ENCODE data around the gene C2orf76.
"Not testable (repeated sequence)": the region's sequence is repeated elsewhere in the genome, so short reads cannot be mapped to it uniquely, and the experiment has no call there.

C2orf76 gene

DNA sequence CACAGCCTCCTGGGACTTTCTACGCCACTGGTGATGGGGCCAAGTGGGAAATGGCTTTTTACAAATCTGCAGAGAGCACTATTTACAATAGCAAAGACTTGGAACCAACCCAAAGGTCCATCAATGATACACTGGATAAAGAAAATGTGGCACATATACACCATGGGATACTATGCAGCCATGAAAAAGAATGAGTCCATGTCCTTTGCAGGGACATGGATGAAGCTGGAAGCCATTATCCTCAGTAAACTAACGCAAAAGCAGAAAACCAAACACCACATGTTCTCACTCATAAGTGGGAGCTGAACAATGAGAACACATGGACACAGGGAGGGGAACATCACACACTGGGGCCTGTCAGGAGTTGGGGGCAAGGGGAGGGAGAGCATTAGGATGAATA is 88.2 kb downstream of the C2orf76 start:
- intact Hi-C loops (cut with DNase I); DNase-seq: not testable (repeated sequence)

- DNase-seq = no peak
- intact Hi-C loops (cut with DNase I) = no loop called here
Observed at GRCh38 chr2:119276864-119277263, 89.8 kb downstream of the C2orf76 start.

- DNase-seq = no peak
- intact Hi-C loops (cut with DNase I) = no loop called here
Observed at GRCh38 chr2:119267604-119268003, 99.0 kb downstream of the C2orf76 start.

- intact Hi-C loops (cut with DNase I) = no loop called here
- DNase-seq = peak in 1 of 10 donors; percentile 59
Observed at GRCh38 chr2:119266091-119266589, 100.5 kb downstream of the C2orf76 start.

DNA sequence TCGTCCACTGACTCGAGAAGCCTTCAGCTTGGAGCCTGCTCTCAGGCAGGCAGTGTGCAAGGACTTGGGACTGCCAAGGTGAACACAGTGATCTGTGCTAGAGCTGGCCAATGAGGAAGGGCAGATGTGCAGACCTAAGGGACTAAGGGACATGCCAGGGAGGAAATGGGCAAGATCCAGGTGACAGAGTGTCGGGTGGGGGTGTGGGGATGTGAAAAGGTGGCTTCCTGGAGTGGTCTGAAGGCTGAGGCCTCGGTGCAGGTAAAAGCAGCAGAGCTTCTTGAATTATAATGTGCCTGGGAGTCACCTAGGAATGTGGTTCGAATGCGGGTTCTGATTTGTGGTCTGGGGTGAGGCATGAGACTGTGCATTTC is 101.0 kb downstream of the C2orf76 start:
- intact Hi-C loops (cut with DNase I) = no loop called here

GRCh38 chr2:119264781-119265692 is 101.6 kb downstream of the C2orf76 start:
- DNase-seq = peak in 3 of 10 donors; percentile 39 to 90 (median 83)
- intact Hi-C loops (cut with DNase I) = no loop called here

More for the DNA sequence above, 101.0 kb downstream of the C2orf76 start:
- peak in 1 of 10 donors; percentile 39 for DNase-seq

DNA sequence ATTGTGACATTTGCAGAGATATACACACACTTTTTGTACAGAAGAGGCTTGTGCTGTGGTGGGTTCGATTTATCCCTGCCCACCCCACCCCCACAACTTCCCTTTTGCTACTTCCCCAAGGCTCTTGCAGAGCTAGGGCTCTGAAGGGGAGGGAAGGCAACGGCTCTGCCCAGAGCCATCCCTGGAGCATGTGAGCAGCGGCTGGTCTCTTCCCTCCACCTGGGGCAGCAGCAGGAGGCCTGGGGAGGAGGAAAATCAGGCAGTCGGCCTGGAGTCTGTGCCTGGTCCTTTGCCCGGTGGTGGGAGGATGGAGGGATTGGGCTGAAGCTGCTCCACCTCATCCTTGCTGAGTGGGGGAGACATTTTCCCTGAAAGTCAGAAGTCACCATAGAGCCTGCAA is 103.0 kb downstream of the C2orf76 start:
- intact Hi-C loops (cut with DNase I) = no loop called here
- DNase-seq = peak in 2 of 10 donors; percentile 64 to 87

DNA sequence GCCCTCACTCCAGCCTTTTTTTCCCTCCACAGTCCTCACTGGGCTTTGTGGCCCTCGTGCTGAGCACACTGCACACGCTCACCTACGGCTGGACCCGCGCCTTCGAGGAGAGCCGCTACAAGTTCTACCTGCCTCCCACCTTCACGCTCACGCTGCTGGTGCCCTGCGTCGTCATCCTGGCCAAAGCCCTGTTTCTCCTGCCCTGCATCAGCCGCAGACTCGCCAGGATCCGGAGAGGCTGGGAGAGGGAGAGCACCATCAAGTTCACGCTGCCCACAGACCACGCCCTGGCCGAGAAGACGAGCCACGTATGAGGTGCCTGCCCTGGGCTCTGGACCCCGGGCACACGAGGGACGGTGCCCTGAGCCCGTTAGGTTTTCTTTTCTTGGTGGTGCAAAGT is 103.6 kb downstream of the C2orf76 start:
- peak in 1 of 10 donors; percentile 73 for DNase-seq
- intact Hi-C loops (cut with DNase I) = no loop called here

DNA sequence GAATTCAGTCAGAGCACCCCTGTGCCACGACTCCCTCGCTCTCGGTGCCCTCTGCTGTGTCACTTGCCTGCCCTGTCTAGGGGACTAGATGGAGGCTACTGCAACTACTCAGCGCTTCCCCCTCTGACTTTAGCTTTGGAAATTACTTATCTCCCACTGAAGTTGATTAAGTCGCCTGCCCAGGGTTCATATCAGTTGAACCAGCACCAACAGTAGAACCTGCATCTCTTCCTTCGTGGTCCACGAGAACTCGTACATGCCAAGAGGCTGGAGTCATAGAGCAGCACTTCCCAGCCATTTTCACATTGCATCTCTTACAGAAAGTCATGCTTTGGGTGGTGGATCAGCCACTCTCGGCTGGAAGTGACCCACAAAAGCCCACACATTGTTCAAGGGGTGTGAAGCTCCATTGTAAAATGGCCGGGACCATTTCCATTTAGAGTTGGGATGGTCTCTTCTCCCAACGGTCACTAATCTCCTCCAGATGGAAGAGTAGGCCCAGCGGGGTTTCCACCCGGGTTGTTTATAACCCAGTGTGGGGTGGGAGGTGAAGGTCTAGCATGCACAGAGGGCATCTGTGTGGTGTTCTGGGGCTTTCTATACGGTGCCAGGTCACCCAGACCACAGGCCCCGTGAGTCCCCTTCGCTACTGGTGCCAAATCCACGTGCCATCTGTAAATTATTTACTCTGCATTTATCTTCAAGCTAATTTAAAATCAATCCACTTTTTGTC is 105.0 kb downstream of the C2orf76 start:
- DNase-seq = no peak
- intact Hi-C loops (cut with DNase I) = no loop called here

DNA sequence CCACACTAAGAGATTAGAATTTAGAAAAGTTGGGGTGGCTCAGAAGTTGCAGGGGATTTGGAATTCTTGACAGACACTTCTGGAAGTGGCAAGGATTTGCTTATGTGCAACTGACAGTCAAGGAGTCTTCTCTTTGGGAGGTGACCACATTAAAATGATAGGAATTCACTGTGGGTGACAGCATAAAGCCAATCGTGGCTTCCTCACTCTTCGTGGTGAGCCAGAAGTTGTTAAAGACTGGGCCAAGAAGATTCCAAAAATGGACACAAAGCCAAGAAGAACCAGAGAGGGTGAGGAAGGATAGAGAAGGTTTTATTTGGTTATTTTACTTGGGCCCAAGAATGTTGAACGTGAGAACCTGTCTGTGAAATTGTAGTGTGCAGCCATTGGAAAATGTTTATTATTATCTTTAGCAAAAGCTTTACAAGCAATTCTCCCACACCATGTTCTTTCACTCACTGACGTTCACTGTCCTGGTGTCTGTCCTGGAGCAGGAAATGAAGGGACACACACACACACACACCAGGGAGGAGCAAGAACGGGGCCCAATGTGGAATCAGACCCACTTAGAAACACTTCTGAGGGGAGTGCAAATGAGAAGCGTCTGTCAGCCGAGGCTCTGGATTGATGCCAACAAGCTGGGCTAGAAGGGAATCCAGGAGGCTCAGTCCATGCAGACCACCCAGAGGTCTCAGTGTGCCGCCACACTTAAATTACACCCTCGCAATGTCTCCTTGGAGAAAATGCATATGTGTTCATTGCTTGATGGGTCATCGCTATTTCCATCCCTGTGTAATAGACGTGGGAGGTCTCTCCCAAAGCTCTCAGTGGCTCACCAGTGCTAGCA is 105.8 kb downstream of the C2orf76 start:
- DNase-seq = no peak
- intact Hi-C loops (cut with DNase I) = no loop called here

GRCh38 chr2:119259296-119259860 is 107.3 kb downstream of the C2orf76 start:
- peak in 2 of 10 donors; percentile 48 to 91 for DNase-seq
- intact Hi-C loops (cut with DNase I) = no loop called here

DNA sequence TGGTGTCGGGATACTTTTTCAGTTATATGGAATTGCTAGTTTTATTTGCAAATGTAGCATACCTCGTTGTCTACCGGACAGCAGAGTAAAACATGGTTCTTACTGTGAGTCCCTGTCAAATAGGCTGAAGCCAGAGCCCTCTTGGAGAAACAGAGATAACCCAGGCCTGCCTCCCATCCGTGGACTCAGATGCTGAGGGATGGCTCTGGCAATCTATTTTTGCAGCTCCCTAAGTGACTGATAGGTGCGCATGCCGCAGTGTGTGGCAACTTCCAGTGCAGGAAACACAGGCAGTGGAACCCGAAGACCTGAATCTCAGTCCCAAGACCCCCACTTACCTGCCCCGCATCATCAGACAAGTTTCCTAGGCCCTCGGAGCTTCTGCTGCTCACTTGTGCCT is 109.4 kb downstream of the C2orf76 start:
- no peak for DNase-seq
- intact Hi-C loops (cut with DNase I) = no loop called here

DNA sequence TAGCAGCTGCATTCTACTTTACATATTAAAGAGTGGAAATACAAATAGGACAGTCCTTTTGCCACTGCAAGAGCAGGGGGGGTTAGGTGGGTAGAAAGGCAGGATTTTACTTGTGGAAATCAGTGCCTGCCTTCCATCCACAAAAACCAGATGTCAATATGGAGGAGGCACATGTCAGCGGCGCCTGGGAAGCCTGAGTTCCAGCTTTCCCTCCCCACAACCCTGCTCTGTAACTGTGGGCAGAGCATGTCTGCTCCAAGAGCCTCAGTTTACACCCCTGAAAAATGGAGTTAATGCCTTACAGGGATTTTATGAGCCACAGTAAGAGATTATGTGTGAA is 110.1 kb downstream of the C2orf76 start:
- intact Hi-C loops (cut with DNase I) = no loop called here
- DNase-seq = no peak

DNA sequence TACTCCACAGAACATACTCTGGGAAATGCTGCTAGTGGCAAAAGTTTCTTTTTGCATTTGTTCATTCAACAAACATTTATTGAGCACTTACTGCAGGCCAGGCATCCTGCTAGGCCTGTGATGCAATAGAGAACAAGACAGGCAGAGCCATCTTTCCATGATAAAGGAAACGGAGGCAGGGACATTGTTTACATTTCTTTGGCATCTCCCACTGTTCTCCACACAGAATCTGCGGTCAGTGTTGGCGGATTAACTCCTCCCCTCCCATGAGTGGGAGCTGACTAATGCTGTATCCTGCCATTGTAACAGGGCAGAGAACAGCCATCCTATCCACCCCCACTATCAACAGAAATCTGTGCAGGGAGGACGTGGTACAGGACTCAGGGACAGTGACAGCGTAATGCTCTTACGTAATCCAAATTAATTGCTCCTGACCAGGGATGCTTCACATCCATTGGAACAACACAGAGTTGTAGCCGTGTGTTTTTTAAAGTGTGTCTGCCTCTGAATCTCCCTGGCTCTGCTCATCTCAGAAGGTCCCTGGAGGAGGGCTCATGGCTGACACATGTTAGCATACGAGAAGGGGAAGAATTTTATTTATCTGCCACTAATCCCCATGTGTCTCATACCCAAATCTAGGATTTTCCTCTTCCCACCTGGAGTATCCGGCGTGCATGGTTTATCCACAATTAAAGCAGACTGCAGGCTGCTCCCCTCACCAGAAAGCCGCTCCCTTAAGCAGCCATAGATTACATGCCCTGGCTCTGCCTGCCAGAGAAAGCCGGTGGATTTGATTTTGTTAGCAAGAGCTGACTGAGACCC is 110.7 kb downstream of the C2orf76 start:
- intact Hi-C loops (cut with DNase I) = no loop called here
- DNase-seq = no peak

GRCh38 chr2:119254601-119255080 is 112.0 kb downstream of the C2orf76 start:
- intact Hi-C loops (cut with DNase I) = no loop called here
- DNase-seq = no peak

DNA sequence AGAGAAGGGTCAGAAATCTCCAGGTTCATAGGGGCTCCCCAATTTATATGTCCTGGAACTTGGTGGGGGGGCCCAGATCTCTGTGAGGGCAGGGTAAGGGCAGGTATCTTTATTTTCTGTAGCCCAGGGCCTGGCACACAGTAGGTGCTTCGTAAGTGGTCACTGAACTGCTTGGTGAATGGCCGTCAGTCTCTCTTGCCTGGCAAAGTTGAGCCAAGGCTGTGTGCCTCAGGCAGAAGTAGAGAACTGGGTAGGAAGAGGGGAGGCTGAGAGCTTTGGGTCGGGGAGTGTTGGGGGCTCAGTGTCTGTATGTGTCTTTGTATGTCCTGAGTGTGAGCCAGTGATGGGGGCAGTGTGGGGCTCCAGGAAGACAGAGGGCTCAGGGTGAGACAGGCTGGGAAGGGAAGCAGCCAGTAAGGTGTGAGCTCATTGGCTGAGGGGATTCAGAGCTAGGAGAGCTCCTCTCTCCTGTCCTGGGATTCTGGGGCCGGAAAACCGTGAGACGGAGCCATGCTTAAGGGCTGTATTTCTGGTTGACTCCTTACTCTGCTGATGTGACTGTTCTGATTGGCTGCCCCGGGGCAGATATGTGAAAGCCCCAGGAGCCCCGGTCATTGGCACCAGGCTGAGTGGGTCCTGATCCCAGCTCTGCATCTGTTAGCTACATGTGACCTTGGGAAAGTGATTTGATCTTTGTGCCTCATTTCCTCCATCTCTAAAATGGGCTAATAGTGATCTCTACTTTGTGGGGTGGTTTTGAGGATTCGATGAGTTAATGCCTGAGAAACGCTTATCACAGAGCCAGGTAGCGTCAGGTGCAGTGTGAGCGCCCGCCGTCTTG is 112.7 kb downstream of the C2orf76 start:
- intact Hi-C loops (cut with DNase I) = no loop called here
- peak in 2 of 10 donors; percentile 15 to 27 for DNase-seq

- peak in 1 of 10 donors; percentile 24 for DNase-seq
- intact Hi-C loops (cut with DNase I) = no loop called here
Observed at GRCh38 chr2:119253114-119253702, 113.4 kb downstream of the C2orf76 start.

Measured in posterior cingulate gyrus (tissue), 11 donors.